HepG2 (cell line): ENCODE results near the gene SKP1. TPM values are rescaled to one million over a fixed set of nuclear protein-coding genes. Genes with fewer than 3 reads are reported as not detected.

Source experiments
- ATAC-seq: fragments of 200-7000 bp; cut with Tn5 transposase; 3 replicates; pipeline ENCODE4 v1.9.1; 2020; ENCODE audit warnings: mild to moderate bottlenecking, moderate library complexity
- BruUV-seq: library from RNA; stranded (reverse); fragments of 400-500 nt; replicated peaks from 2 replicates; lab custom pipeline; 2021; lab: Mats Ljungman, UMichigan
- CTCF ChIA-PET: fragments of 300-600 bp; formaldehyde crosslinking; extraction: SDS; loops from one replicate; lab custom pipeline; 2021; ENCODE audit warnings: low total read pairs, inconsistent platforms, low intra/inter-chr PET ratio; lab: Yijun Ruan, JAX
- POLR2A ChIA-PET: fragments of 350-600 bp; sonication (Branson Sonifier 250); formaldehyde crosslinking; loops from one replicate; lab custom pipeline; 2020; ENCODE audit warnings: antibody characterized with exemption, inconsistent platforms; lab: Yijun Ruan, JAX
- DNase-seq: peaks from one replicate; pipeline ENCODE4 v3.0.0-alpha.2; 2015; ENCODE audit warnings: low spot score
- FAIRE-seq: peaks from 3 replicates; lab custom pipeline; 2011; peaks lifted over from hg19 to GRCh38; lab: Jason Lieb, UNC
- H2AFZ ChIP-seq: one replicate; pipeline ENCODE4 v1.6.1; 2011; ENCODE audit warnings: low read length, inconsistent platforms
- H3K27ac ChIP-seq: fragments of 300-600 bp; 3 replicates; pipeline ENCODE4 v1.8.0; 2011; ENCODE audit warnings: mixed run types, mild to moderate bottlenecking, mixed read lengths, low read length, inconsistent platforms; ENCODE audit not compliant: insufficient read depth; ENCODE audit errors: extremely low read length
- H3K27me3 ChIP-seq, 2 experiments: fragments of 200-600 bp in 1 of 2; 2 replicates in 1 of 2; 3 replicates in 1 of 2; pipeline versions ENCODE4 v1.6.0 to v1.8.0; 2011; ENCODE audit warnings: low read length in 2 of 2, mild to moderate bottlenecking in 2 of 2, moderate library complexity in 2 of 2, inconsistent platforms in 1 of 2; ENCODE audit not compliant: insufficient read depth in 2 of 2, control insufficient read depth in 1 of 2
- H3K36me3 ChIP-seq, 2 experiments: fragments of 200-600 bp in 1 of 2; replicated peaks in 1 of 2; 2 replicates in 1 of 2; 3 replicates in 1 of 2; pipeline versions ENCODE4 v1.5.1 to v1.8.0; 2011; ENCODE audit warnings: low read length in 2 of 2, inconsistent platforms in 1 of 2; ENCODE audit not compliant: insufficient read depth in 2 of 2, control insufficient read depth in 1 of 2
- H3K4me1 ChIP-seq: 2 replicates; pipeline ENCODE4 v1.5.1; 2012; ENCODE audit warnings: low read length, inconsistent platforms; ENCODE audit not compliant: insufficient read depth
- H3K4me2 ChIP-seq: 2 replicates; pipeline ENCODE4 v1.6.0; 2011; ENCODE audit warnings: low read depth, low read length, inconsistent platforms
- H3K4me3 ChIP-seq, 3 experiments: fragments of 200-600 bp in 1 of 3; sonication (generic), shearing (Covaris generic) in 1 of 3; replicated peaks in 1 of 3; 2 replicates each; pipeline ENCODE4 v1.5.1; 2011 to 2016; ENCODE audit warnings: low read length in 3 of 3, inconsistent platforms in 2 of 3, low read depth in 2 of 3, mild to moderate bottlenecking in 2 of 3, control low read depth in 1 of 3, mixed read lengths in 1 of 3; ENCODE audit not compliant: insufficient read depth in 1 of 3
- H3K79me2 ChIP-seq: one replicate; pipeline ENCODE4 v1.6.1; 2011; ENCODE audit warnings: low read length, inconsistent platforms; ENCODE audit not compliant: insufficient read depth
- H3K9ac ChIP-seq: 2 replicates; pipeline ENCODE4 v1.6.0; 2011; ENCODE audit warnings: mild to moderate bottlenecking, low read depth, low read length, inconsistent platforms; ENCODE audit not compliant: insufficient read depth
- H3K9me3 ChIP-seq: 2 replicates; pipeline ENCODE4 v1.5.1; 2012; ENCODE audit warnings: mild to moderate bottlenecking, low read length
- H4K20me1 ChIP-seq: 2 replicates; pipeline ENCODE4 v1.6.0; 2011; ENCODE audit warnings: inconsistent platforms, mild to moderate bottlenecking, low read length, moderate library complexity; ENCODE audit not compliant: insufficient read depth
- AGO2 ChIP-seq: fragments of 200-400 bp; formaldehyde crosslinking; optimal IDR thresholded peaks from 2 replicates; pipeline ENCODE3; 2017; ENCODE audit warnings: mild to moderate bottlenecking, low read depth, low read length, moderate library complexity
- GLI4 ChIP-seq: sonication (generic); formaldehyde crosslinking; IDR thresholded peaks from 2 replicates; pipeline ENCODE4 v1.5.1; 2020; ENCODE audit warnings: missing genetic modification reagents, mild to moderate bottlenecking, moderate library complexity, borderline replicate concordance
- HIVEP1 ChIP-seq: sonication (generic); formaldehyde crosslinking; IDR thresholded peaks from 2 replicates; pipeline ENCODE4 v1.4.0; 2020; ENCODE audit warnings: mild to moderate bottlenecking, missing genetic modification reagents
- ZNF781 ChIP-seq: sonication (generic); formaldehyde crosslinking; IDR thresholded peaks from 2 replicates; pipeline ENCODE4 v1.5.1; 2020; ENCODE audit warnings: borderline replicate concordance, mild to moderate bottlenecking, missing genetic modification reagents; ENCODE audit errors: not compliant biosample characterization
- ZSCAN22 ChIP-seq: sonication (generic); formaldehyde crosslinking; IDR thresholded peaks from 2 replicates; pipeline ENCODE4 v1.4.0; 2020; ENCODE audit warnings: mild to moderate bottlenecking, missing genetic modification reagents
- WGBS: methylation state at CpG from one replicate; pipeline ENCODE4 v1.1.6; 2017; ENCODE audit warnings: low lambda C conversion rate; 5-methylcytosine and 5-hydroxymethylcytosine counted together
- in situ Hi-C: cut with HindIII; loops from 2 replicates; pipeline ENCODE4 v1.10.0; 2017; ENCODE audit warnings: low pct_unique_long_range_greater_than_20kb; ENCODE audit not compliant: extremely low pct_ligation_motif_present
- intact Hi-C: fragments of 100-400 bp; cut with micrococcal nuclease; formaldehyde crosslinking; loops from one replicate; pipeline ENCODE4 v1.10.0; 2022; ENCODE audit not compliant: unreplicated experiment
- polyA plus RNA-seq, 8 experiments: library from polyadenylated mRNA; depleted of rRNA in 3 of 8; stranded (reverse) in 7 of 8; unstranded in 1 of 8; fragments of >200 nt; fragmentation: Illumina TruSeq in 4 of 8; extraction: Trizol in 4 of 8; gene quantifications; 2 replicates each; pipeline versions ENCODE4 v1.2.1 to v1.2.3, GENCODE V29; 2011 to 2016; ENCODE audit warnings: low read depth in 4 of 8, missing spikeins in 1 of 8, mixed read lengths in 1 of 8; ENCODE audit not compliant: insufficient read depth in 1 of 8
- total RNA-seq, 5 experiments: library from RNA; depleted of rRNA; stranded (reverse); fragments of >200 nt; fragmentation: Illumina TruSeq; extraction: Trizol; gene quantifications; 2 replicates each; pipeline ENCODE4 v1.2.3, GENCODE V29; 2016; ENCODE audit warnings: low read depth in 1 of 5

The SKP1 gene
- total and polyA plus RNA-seq, 2 of the 13 experiments (the other 11 are each of a cell fraction or from before 2014, with no cell fraction given), result 134 to 340 TPM

DNA sequence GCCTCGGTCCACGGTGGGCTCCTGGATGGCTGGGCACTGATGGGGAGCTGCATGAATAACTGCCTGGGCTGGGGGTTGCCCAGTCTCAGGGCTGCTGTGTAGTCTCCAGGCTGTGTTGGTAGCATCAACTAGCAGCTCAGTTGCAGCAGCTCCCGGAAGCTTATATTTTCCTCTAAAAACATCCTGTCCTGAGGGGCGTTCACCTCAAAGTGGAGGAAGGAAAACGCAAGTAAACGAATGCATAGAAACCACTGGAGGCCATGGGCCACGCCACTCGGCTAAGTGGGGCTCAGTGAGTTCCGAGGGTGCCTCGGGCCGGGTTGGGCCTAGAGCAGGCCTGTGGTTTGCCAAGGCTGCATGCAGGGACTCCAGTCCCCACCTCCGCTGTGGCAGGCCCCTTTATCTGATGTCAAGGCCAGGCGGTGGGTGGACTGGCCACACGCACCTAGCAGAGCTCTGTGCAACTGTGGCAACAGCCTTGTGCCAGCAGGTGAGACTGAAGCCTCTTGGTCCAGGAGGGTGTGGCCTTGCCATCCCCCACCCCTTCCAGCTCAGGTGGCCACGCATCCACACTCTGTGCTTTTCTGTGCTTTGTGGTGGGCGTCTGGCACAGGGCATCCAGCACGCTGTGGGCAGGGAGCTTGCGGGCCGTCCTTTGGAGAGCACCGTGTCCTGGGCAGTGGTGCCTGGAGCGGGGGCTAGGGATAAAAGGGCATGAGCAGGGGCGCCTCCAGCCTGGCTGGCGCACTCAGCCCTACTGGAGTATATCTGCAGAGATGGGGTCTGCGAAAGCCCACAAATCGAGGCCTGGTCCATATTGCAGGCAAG is 47.1 kb downstream of the SKP1 start:
- Histone ChIP-seq H3K36me3 (peaks cover 5 to 23% of the 10 kb centered on the region in 2 experiments; a peak in 4 of 5 replicates), H3K9ac (no peak overlapping the region), H3K79me2 (no peaks in the 10 kb centered on the region), H3K4me1 (peaks cover 10% of the 10 kb centered on the region; the same call in 1 of the 2 replicates), H3K4me3 (no peak overlapping the region), H4K20me1 (no peaks in the 10 kb centered on the region), H3K9me3 (no peaks in the 10 kb centered on the region), H3K27ac (no peak overlapping the region), H3K27me3 (no peaks in the 10 kb centered on the region), H3K4me2 (no peak overlapping the region), H2AFZ (no peak overlapping the region)
- 96% methylated on average over 16 of the region's 25 CpGs for WGBS
- CTCF ChIA-PET, result no interaction called here
- ATAC-seq (no peak), DNase-seq (no peak), FAIRE-seq (no peak)
- no TSS peak for BruUV-seq
- TF ChIP-seq AGO2, result peak; percentile 78
- no peak for TF ChIP-seq ZSCAN22 (CRISPR knock-in tag)
- no peak for TF ChIP-seq GLI4 (CRISPR knock-in tag)
- TF ChIP-seq HIVEP1 (CRISPR knock-in tag), result no peak
- intact Hi-C loops, result no loop called here
- in situ Hi-C loops, result no loop called here
- POLR2A ChIA-PET, result interaction anchor here (1.4 kb wide), 1 partner anchor 15 kb away, joined by 3 read pairs; the partner anchor contains the start of gene TCF7

DNA sequence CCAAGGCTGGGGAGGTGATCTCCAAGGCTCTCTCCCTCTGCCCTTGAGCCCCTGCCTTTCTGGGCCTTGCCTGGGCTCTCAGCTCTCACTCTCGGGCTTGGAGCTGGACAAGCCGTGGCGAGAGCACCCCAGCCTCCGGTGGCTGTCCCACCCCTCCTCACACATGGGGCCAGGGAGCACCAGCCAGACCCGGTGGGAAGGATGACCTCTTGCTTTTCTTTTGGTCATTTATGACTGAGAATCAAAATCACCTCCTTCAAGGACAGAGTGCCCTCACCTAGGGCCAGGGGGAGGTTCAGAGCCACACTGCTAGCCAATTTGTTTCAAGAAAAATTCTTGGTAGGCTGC is 48.1 kb downstream of the SKP1 start:
- FAIRE-seq (no peak), ATAC-seq (no peak), DNase-seq (no peak)
- Histone ChIP-seq H2AFZ (no peak overlapping the region), H3K79me2 (no peaks in the 10 kb centered on the region), H3K36me3 (peaks cover 5 to 15% of the 10 kb centered on the region in 2 experiments; a peak in 4 of 5 replicates), H3K27ac (no peak overlapping the region), H3K4me2 (no peak overlapping the region), H3K9me3 (no peaks in the 10 kb centered on the region), H3K9ac (no peak overlapping the region), H3K4me3 (no peak overlapping the region), H3K27me3 (no peaks in the 10 kb centered on the region), H4K20me1 (no peaks in the 10 kb centered on the region), H3K4me1 (peaks cover 10% of the 10 kb centered on the region; the same call in 1 of the 2 replicates)
- no TSS peak for BruUV-seq
- in situ Hi-C loops (no loop called here), intact Hi-C loops (no loop called here)
- WGBS, result 94% methylated on average over 5 of the region's 5 CpGs
- no peak for TF ChIP-seq ZNF781 (CRISPR knock-in tag)
- ChIA-PET CTCF (no interaction called here), POLR2A (interaction anchor here (1.4 kb wide), 1 partner anchor 14 kb away, joined by 3 read pairs; the partner anchor contains the start of gene TCF7)
